NB4 (cell line): Measurements from ENCODE around the gene LAMB3.
"Not testable (repeated sequence)": the region's sequence is repeated elsewhere in the genome, so short reads cannot be mapped to it uniquely, and the experiment has no call there.

Experiments used
- CTCF ChIP-seq: IDR thresholded peaks from one replicate; pipeline ENCODE4 v1.5.1; 2012; ENCODE audit warnings: low read depth, low read length
- MYC ChIP-seq: IDR thresholded peaks from 2 replicates; pipeline ENCODE4 v1.6.1; 2011; ENCODE audit warnings: low read depth, low read length
- POLR2A ChIP-seq: IDR thresholded peaks from 2 replicates; pipeline ENCODE4 v1.6.1; 2011; ENCODE audit warnings: mild to moderate bottlenecking; ENCODE audit not compliant: insufficient read length; ENCODE audit errors: extremely low read depth
- TF ChIP-seq, protein P1 (sequence below): IDR thresholded peaks from 2 replicates; pipeline ENCODE4 v1.6.1; 2011; ENCODE audit warnings: low read depth, low read length

DNA sequence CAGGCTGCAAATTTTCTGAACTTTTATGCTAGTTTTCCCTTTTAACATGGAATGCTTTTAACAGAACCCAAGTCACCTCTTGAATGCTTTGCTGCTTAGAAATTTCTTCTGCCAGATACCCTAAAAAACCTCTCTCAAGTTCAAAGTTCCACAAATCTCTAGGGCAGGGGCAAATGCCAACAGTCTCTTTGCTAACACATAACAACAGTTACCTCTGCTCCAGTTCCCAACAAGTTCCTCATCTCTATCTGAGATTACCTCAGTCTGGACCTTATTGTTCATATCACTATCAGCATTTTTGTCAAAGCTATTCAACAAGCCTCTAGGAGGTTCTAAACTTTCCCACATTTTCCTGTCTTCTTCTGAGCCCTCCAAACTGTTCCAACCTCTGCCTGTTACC lies 48.5 kb upstream of the LAMB3 start:
- not testable (repeated sequence) for TF ChIP-seq POLR2A, CTCF, MYC
- TF ChIP-seq, protein P1, sequence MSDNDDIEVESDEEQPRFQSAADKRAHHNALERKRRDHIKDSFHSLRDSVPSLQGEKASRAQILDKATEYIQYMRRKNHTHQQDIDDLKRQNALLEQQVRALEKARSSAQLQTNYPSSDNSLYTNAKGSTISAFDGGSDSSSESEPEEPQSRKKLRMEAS: not testable (repeated sequence)
